Body of pancreas (tissue), 4 donors: ENCODE measurements around the gene TFDP1. TPM values are rescaled to one million over a fixed set of nuclear protein-coding genes. Genes with fewer than 3 reads are reported as not detected.

ENCODE experiments used
- ATAC-seq: fragments of 150-250 bp; one replicate; pipeline ENCODE4 v1.9.1; 2016
- DNase-seq, 4 donors: peaks; one replicate each; pipeline ENCODE4 v3.0.0-alpha.2; 2019
- H3K27ac ChIP-seq, 4 donors: fragments of 200-600 bp; sonication (generic); 1 replicate in 3 of 4; 2 replicates in 1 of 4; pipeline versions ENCODE4 v1.5.1 to v1.6.1; 2016 to 2019; ENCODE audit warnings: mild to moderate bottlenecking in 1 of 4, mixed read lengths in 1 of 4, moderate library complexity in 1 of 4
- H3K27me3 ChIP-seq, 2 donors: fragments of 200-600 bp; sonication (generic); one replicate each; pipeline ENCODE4 v1.6.0; 2016; ENCODE audit warnings: mild to moderate bottlenecking in 1 of 2
- H3K36me3 ChIP-seq, 2 donors: fragments of 200-600 bp; sonication (generic); replicated peaks in 1 of 2; 2 replicates each; pipeline ENCODE4 v1.5.1; 2016; ENCODE audit warnings: low read depth in 2 of 2; ENCODE audit not compliant: insufficient read depth in 1 of 2
- H3K4me1 ChIP-seq: fragments of 200-600 bp; sonication (generic); one replicate; pipeline ENCODE4 v1.6.0; 2016
- H3K4me3 ChIP-seq, 2 donors: fragments of 200-600 bp; sonication (generic); 1 replicate in 1 of 2; 2 replicates in 1 of 2; pipeline ENCODE4 v1.5.1; 2016 to 2019
- H3K9me3 ChIP-seq, 3 donors: fragments of 200-600 bp; sonication (generic); 1 replicate in 2 of 3; 2 replicates in 1 of 3; pipeline ENCODE4 v1.5.1; 2016
- CTCF ChIP-seq, 7 experiments: fragments of 450-650 bp in 4 of 7; fragments of 200-600 bp in 3 of 7; sonication (generic) in 3 of 7; IDR thresholded peaks; one replicate each; pipeline ENCODE4 v1.5.1; 2016 to 2019; ENCODE audit warnings: antibody characterized with exemption in 7 of 7
- POLR2A ChIP-seq, 3 donors: fragments of 450-650 bp; IDR thresholded peaks; one replicate each; pipeline ENCODE4 v1.6.1; 2016; ENCODE audit warnings: antibody characterized with exemption in 3 of 3, mild to moderate bottlenecking in 2 of 3
- WGBS, 2 donors: methylation state at CpG; one replicate each; pipeline ENCODE4 v1.1.5; 2017; 5-methylcytosine and 5-hydroxymethylcytosine counted together
- intact Hi-C: fragments of 100-400 bp; cut with DNase I; formaldehyde crosslinking; loops from one replicate; pipeline ENCODE4 v1.15.1; 2023
- total RNA-seq, 2 donors: library from RNA; depleted of rRNA; stranded (reverse); fragments of >200 nt; gene quantifications; one replicate each; pipeline ENCODE4 v1.1.0, GENCODE V29; 2016

Gene TFDP1
- total RNA-seq, 2 donors from 2014 or later = 16.5 to 22.8 TPM

- no peaks in the 10 kb centered on the region for H3K27me3 ChIP-seq
- DNase-seq (peak in 2 of 4 donors; percentile 2 to 4), ATAC-seq (no peak)
- intact Hi-C loops = no loop called here
- 94 to 96% methylated on average over 16 of the region's 16 CpGs for WGBS, 2 donors
- no peak overlapping the region for H3K4me3 ChIP-seq
- peaks cover 16% of the 10 kb centered on the region for H3K4me1 ChIP-seq
- no peaks in the 10 kb centered on the region for H3K9me3 ChIP-seq
- TF ChIP-seq POLR2A (IDR thresholded peaks at IDR 0.05) = no peak
- no peak for TF ChIP-seq CTCF (IDR thresholded peaks at IDR 0.05)
- no peaks in the 10 kb centered on the region for H3K36me3 ChIP-seq
- no peak overlapping the region for H3K27ac ChIP-seq
Observed at GRCh38 chr13:113650731-113651148, 66.2 kb downstream of the TFDP1 start.

- no peaks in the 10 kb centered on the region for H3K27me3 ChIP-seq
- no peak overlapping the region for H3K27ac ChIP-seq
- H3K4me1 ChIP-seq = peaks cover 12% of the 10 kb centered on the region
- intact Hi-C loops = no loop called here
- TF ChIP-seq POLR2A (IDR thresholded peaks at IDR 0.05) (no peak), CTCF (IDR thresholded peaks at IDR 0.05) (no peak)
- no peaks in the 10 kb centered on the region for H3K9me3 ChIP-seq
- WGBS, 2 donors = 91% methylated on average over 35 to 37 of the region's 37 CpGs
- ATAC-seq = no peak
- no peak overlapping the region for H3K4me3 ChIP-seq
- H3K36me3 ChIP-seq = no peaks in the 10 kb centered on the region
- peak in 2 of 4 donors; percentile 4 to 10 for DNase-seq
Observed at GRCh38 chr13:113651511-113652403, 67.2 kb downstream of the TFDP1 start.

- TF ChIP-seq POLR2A (IDR thresholded peaks at IDR 0.05) (no peak), CTCF (IDR thresholded peaks at IDR 0.05) (no peak)
- intact Hi-C loops = no loop called here
- no peak for ATAC-seq
- H3K9me3 ChIP-seq = no peaks in the 10 kb centered on the region
- peaks cover 4% of the 10 kb centered on the region for H3K4me1 ChIP-seq
- no peak overlapping the region for H3K27ac ChIP-seq
- H3K4me3 ChIP-seq = no peak overlapping the region
- H3K36me3 ChIP-seq = no peaks in the 10 kb centered on the region
- WGBS, 2 donors = 87 to 91% methylated on average over 12 to 24 of the region's 24 CpGs
- DNase-seq = peak in 2 of 4 donors; percentile 2 to 10
- H3K27me3 ChIP-seq = no peaks in the 10 kb centered on the region
Observed at GRCh38 chr13:113652404-113653263, 68.1 kb downstream of the TFDP1 start.

- Histone ChIP-seq H3K4me3 (no peak overlapping the region), H3K9me3 (no peaks in the 10 kb centered on the region), H3K4me1 (no peaks in the 10 kb centered on the region), H3K27me3 (no peaks in the 10 kb centered on the region), H3K27ac (no peak overlapping the region), H3K36me3 (no peaks in the 10 kb centered on the region)
- ATAC-seq = no peak
- no peak for TF ChIP-seq CTCF (IDR thresholded peaks at IDR 0.05)
- intact Hi-C loops = no loop called here
- 74 to 78% methylated on average over 19 to 24 of the region's 24 CpGs for WGBS, 2 donors
- peak in 2 of 4 donors; percentile 4 to 11 for DNase-seq
Observed at GRCh38 chr13:113653264-113654174, 69.0 kb downstream of the TFDP1 start.
